ENCODE measurements around the gene CD276.

CD276 gene

GRCh38 chr15:73746261-73746660, 62.1 kb downstream of the CD276 start:
- DNase-seq (ENCODE audit: low read depth) = no peak

DNA sequence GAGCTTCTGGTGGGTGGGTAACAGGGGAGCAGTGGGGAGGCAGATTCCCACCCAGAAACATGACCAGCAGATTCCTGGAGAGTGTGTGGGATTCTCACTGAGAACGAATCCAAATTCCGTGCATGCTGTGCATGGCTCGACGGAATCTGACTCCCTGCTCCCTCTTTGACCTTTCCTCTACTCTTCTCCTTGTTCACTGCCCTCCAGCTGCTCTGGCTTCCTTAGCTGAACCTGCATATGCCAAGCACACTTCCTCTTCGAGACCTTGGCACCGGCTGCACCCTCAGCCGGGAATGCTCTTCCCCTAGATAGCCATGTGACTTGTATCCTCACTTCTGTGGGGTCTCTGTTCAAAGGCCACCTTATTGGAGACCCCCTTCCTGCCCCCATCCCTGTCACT, 62.7 kb downstream of the CD276 start:
- H3K4me3 ChIP-seq (ENCODE audit: low read length) = no peak overlapping the region
- DNase-seq (ENCODE audit: low read depth) = no peak

More at GRCh38 chr15:73746261-73746660, 62.1 kb downstream of the CD276 start:
- TF ChIP-seq CTCF (IDR thresholded peaks at IDR 0.05; ENCODE audit: insufficient read depth, low read depth, low read length, missing control alignments) = no peak
- no peak overlapping the region for H3K4me3 ChIP-seq (ENCODE audit: low read length)

GRCh38 chr15:73747847-73748590, 63.8 kb downstream of the CD276 start:
- TF ChIP-seq CTCF (IDR thresholded peaks at IDR 0.05; ENCODE audit: insufficient read depth, low read depth, low read length, missing control alignments) = no peak
- no peak overlapping the region for H3K4me3 ChIP-seq (ENCODE audit: low read length)
- no peak for DNase-seq (ENCODE audit: low read depth)

More for the DNA sequence above, 62.7 kb downstream of the CD276 start:
- no peak for TF ChIP-seq CTCF (IDR thresholded peaks at IDR 0.05; ENCODE audit: insufficient read depth, low read depth, low read length, missing control alignments)

DNA sequence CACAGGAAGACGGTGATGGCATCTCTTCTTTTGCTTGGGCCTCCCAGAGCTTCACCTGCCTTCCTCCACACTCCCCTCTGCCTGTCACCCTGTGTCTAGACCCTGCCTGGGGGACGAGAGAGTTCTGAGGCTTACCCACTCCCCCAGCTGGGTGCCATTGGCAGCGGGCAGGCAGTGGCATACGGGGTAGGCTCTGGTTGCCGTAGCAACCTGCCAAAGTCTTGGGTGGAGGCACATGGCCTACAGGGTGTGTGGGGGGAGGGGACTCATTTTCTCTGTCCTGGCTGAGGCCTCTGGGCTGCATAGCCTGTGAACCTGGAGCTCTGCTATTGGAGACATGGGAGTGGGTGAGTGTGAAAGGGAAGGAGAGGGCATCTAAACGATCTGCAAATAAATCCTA, 64.5 kb downstream of the CD276 start:
- H3K4me3 ChIP-seq (ENCODE audit: low read length) = no peak overlapping the region
- DNase-seq (ENCODE audit: low read depth) = no peak
- no peak for TF ChIP-seq CTCF (IDR thresholded peaks at IDR 0.05; ENCODE audit: insufficient read depth, low read depth, low read length, missing control alignments)

DNA sequence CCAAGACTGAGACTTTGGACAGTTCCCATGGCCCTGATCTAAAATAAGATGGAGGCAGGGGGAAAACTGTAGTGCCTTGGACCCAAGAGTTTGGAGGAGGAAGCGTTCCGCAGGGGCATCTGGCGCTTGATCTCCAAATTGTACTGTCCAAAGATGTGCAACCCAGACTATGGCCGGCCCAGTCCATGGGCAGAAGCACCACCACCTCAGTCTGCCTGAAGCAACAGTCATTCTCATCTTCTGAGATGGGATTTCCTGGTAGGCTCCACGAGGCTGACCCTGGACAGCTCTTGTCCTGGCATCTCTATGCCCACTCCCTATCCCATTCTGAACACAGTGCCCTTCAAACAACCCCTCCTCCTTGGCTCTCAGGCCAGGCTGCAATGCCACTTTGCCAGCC, 65.3 kb downstream of the CD276 start:
- H3K4me3 ChIP-seq (ENCODE audit: low read length) = no peak overlapping the region
- no peak for DNase-seq (ENCODE audit: low read depth)
- no peak for TF ChIP-seq CTCF (IDR thresholded peaks at IDR 0.05; ENCODE audit: insufficient read depth, low read depth, low read length, missing control alignments)

GRCh38 chr15:73749971-73750370, 65.8 kb downstream of the CD276 start:
- DNase-seq (ENCODE audit: low read depth) = no peak
- no peak for TF ChIP-seq CTCF (IDR thresholded peaks at IDR 0.05; ENCODE audit: insufficient read depth, low read depth, low read length, missing control alignments)
- no peak overlapping the region for H3K4me3 ChIP-seq (ENCODE audit: low read length)

- TF ChIP-seq CTCF (IDR thresholded peaks at IDR 0.05; ENCODE audit: insufficient read depth, low read depth, low read length, missing control alignments) = no peak
- no peak for DNase-seq (ENCODE audit: low read depth)
- H3K4me3 ChIP-seq (ENCODE audit: low read length) = no peak overlapping the region
These were observed 66.3 kb downstream of the CD276 start for GRCh38 chr15:73750438-73750837.

Measured in epithelial cell of esophagus (primary cell).